GM18951 (cell line): ENCODE results near the gene ZNF117.

Source experiments
- POLR2A ChIP-seq: IDR thresholded peaks from 4 replicates; pipeline ENCODE4 v1.6.1; 2011; ENCODE audit warnings: mild to moderate bottlenecking; ENCODE audit not compliant: insufficient read length, insufficient read depth; ENCODE audit errors: extremely low read depth
- in situ Hi-C: fragments of 300-500 bp; cut with MboI; formaldehyde crosslinking; loops from one replicate; pipeline ENCODE4 v1.12.0; 2022; ENCODE audit warnings: low sequenced_read_pairs, mixed read lengths, inconsistent platforms; ENCODE audit not compliant: unreplicated experiment

Gene ZNF117

GRCh38 chr7:65002972-65003585 lies 12.2 kb upstream of the ZNF117 start:
- in situ Hi-C loops, result no loop called here

DNA sequence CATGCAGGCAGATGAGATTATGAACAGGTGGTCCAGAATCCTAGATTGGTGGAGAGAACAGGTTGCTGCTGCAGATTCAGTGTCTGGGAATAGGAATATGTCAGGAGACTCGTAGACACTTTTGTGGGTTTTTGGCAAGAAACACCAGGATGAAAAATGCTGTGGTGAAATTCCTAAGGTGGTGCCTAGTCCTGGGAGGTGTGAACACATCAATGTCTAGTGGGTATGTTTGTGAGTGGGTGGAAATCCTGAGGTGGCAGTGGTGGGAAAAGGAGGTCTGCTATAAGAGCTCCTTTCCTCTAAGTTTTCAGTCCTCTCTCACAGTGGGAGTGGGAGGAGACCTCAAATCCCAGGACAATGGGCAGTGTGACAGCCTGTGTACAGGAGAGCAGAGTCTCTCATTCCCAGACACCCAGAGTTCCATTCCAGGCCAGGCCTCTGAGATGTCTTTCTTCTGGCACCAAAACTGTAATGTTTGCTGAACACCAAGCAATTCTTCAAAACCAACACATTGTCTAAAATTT lies 10.5 kb upstream of the ZNF117 start:
- no peak for TF ChIP-seq POLR2A
- in situ Hi-C loops, result no loop called here

More at GRCh38 chr7:65002972-65003585, 12.2 kb upstream of the ZNF117 start:
- no peak for TF ChIP-seq POLR2A

- in situ Hi-C loops, result no loop called here
- TF ChIP-seq POLR2A, result no peak
These were observed 8.5 kb upstream of the ZNF117 start for GRCh38 chr7:64999165-65000004.

GRCh38 chr7:64998865-64999164 lies 8.0 kb upstream of the ZNF117 start:
- in situ Hi-C loops, result no loop called here
- TF ChIP-seq POLR2A, result no peak

DNA sequence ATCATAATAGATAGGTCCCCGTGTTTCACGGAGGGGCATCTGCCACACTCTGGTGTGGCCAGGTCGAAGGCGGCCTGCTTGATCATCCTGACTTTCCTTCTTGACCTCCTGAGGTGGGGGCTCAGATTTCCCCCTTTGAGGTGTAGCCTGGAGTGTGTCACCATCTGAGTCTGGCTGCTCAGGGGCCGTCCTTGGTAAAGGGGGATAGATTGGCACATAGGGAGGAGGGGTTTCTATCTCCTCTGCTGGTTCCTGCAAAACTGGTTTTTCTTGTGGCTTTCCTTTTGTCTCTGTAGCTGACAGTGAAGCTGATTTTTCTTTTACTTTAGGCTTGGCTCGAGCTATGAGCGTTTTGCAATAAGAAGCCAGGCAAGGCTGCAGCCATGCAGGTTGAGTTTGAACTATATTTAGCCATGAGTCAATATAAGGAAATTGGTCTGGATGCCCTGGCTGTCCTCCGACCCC lies 7.1 kb upstream of the ZNF117 start:
- no peak for TF ChIP-seq POLR2A
- in situ Hi-C loops, result no loop called here

DNA sequence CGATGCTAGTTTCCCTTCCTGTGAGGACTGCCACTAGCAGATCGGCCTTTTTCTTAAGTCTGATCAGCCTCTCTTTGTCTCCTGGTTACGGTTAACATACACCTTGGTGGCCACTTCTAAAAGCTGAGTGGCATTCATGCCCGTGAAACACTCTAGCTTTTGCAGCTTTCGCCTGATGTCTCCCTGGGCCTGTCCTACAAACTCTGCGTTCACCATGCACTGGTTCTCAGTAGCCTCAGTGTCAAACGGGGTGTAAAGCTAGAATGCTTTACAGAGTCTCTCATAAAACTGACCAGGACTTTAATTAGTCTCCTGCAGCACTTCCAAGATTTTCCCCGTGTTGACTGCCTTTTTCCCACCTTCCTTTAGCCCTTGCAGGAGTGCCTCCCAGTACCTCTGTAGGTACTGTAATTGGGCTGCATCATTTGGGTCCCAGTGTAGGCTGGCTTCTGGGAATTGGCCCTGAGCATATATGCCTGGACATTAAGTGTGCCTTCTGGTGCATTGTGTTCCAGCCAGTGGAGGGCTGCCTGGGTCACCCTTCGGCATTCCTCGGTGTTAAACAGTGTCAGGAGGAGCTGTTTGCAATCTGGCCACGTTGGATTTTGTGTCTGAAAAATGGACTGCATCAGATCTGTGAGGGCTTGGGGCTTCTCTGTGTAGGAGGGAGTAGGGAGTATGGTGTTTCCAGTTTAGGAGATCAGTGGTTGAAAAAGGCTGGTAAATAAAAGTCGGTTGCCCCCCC lies 6.5 kb upstream of the ZNF117 start:
- in situ Hi-C loops, result no loop called here
- TF ChIP-seq POLR2A, result no peak

- in situ Hi-C loops, result no loop called here
- no peak for TF ChIP-seq POLR2A
These were observed 5.5 kb upstream of the ZNF117 start for GRCh38 chr7:64996305-64996704.

- in situ Hi-C loops, result no loop called here
- no peak for TF ChIP-seq POLR2A
These were observed 3.1 kb upstream of the ZNF117 start for GRCh38 chr7:64993901-64994300.

GRCh38 chr7:64992971-64993370 lies 2.1 kb upstream of the ZNF117 start:
- in situ Hi-C loops, result no loop called here
- TF ChIP-seq POLR2A, result no peak

- TF ChIP-seq POLR2A, result no peak
- in situ Hi-C loops, result no loop called here
These were observed 620 bp downstream of the ZNF117 start for GRCh38 chr7:64990216-64990615.

- in situ Hi-C loops, result no loop called here
- no peak for TF ChIP-seq POLR2A
These were observed 12.2 kb downstream of the ZNF117 start for GRCh38 chr7:64978497-64979203.

DNA sequence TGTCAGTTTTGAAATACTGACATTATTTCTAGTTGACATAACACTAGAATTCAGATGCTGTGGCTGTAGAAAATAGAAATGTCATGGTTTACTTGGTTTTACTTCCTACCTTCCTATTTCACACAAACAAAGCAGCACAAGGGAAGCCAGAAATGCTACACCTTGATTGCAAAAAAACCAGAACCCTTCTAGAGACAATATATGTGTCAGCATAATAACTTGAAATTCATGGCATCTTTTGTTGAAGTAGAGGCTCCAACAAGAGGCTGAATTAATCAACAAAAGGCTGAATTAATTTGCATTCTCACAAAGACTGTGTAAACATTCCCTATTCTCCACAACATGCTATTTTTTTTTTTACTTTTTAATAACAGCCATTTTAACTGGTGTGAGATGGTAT lies 25.2 kb downstream of the ZNF117 start:
- in situ Hi-C loops, result no loop called here
- TF ChIP-seq POLR2A, result no peak
